ENCODE data around the gene ORAI1.

The ORAI1 gene

GRCh38 chr12:121595520-121595919 is 30.8 kb upstream of the ORAI1 start:
- H3K4me3 ChIP-seq (ENCODE audit: low read depth, low read length): no peak overlapping the region
- TF ChIP-seq CTCF (IDR thresholded peaks at IDR 0.05; ENCODE audit: low read depth, low read length): no peak

- no peak for TF ChIP-seq CTCF (IDR thresholded peaks at IDR 0.05; ENCODE audit: low read depth, low read length)
Observed at GRCh38 chr12:121596526-121596925, 29.8 kb upstream of the ORAI1 start.

GRCh38 chr12:121600702-121601336 is 25.5 kb upstream of the ORAI1 start:
- TF ChIP-seq CTCF (IDR thresholded peaks at IDR 0.05; ENCODE audit: low read depth, low read length): no peak
- H3K4me3 ChIP-seq (ENCODE audit: low read depth, low read length): no peak overlapping the region

More at GRCh38 chr12:121596526-121596925, 29.8 kb upstream of the ORAI1 start:
- H3K4me3 ChIP-seq (ENCODE audit: low read depth, low read length): no peak overlapping the region

GRCh38 chr12:121602766-121603165 is 23.6 kb upstream of the ORAI1 start:
- TF ChIP-seq CTCF (IDR thresholded peaks at IDR 0.05; ENCODE audit: low read depth, low read length): no peak

GRCh38 chr12:121603581-121603980 is 22.7 kb upstream of the ORAI1 start:
- TF ChIP-seq CTCF (IDR thresholded peaks at IDR 0.05; ENCODE audit: low read depth, low read length): no peak
- no peak overlapping the region for H3K4me3 ChIP-seq (ENCODE audit: low read depth, low read length)

More at GRCh38 chr12:121602766-121603165, 23.6 kb upstream of the ORAI1 start:
- no peak overlapping the region for H3K4me3 ChIP-seq (ENCODE audit: low read depth, low read length)

GRCh38 chr12:121608301-121608700 is 18.0 kb upstream of the ORAI1 start:
- H3K4me3 ChIP-seq (ENCODE audit: low read depth, low read length): no peak overlapping the region
- no peak for TF ChIP-seq CTCF (IDR thresholded peaks at IDR 0.05; ENCODE audit: low read depth, low read length)

GRCh38 chr12:121610239-121611149 is 15.8 kb upstream of the ORAI1 start:
- TF ChIP-seq CTCF (IDR thresholded peaks at IDR 0.05; ENCODE audit: low read depth, low read length): no peak
- no peak overlapping the region for H3K4me3 ChIP-seq (ENCODE audit: low read depth, low read length)

Measured in WI38 (cell line).